OCI-LY1 (cell line): ENCODE data around the gene NRG2.

Experiments used
- H2AFZ ChIP-seq: fragments of 200-600 bp; sonication (generic), shearing (Covaris generic); 2 replicates; pipeline ENCODE4 v1.6.0; 2014; ENCODE audit warnings: antibody characterized with exemption, mild to moderate bottlenecking, low read length
- H3F3A ChIP-seq: fragments of 200-600 bp; sonication (generic), shearing (Covaris generic); 2 replicates; pipeline ENCODE4 v1.6.0; 2014; ENCODE audit warnings: mild to moderate bottlenecking, antibody characterized with exemption, low read length, moderate library complexity; ENCODE audit not compliant: insufficient read depth
- H3K27ac ChIP-seq: fragments of 200-600 bp; sonication (generic); 2 replicates; pipeline ENCODE4 v1.5.1; 2014; ENCODE audit warnings: low read length, mixed run types, mild to moderate bottlenecking, low read depth; ENCODE audit not compliant: poor library complexity, severe bottlenecking
- H3K27me3 ChIP-seq: fragments of 200-600 bp; sonication (generic); 2 replicates; pipeline ENCODE4 v1.6.0; 2014; ENCODE audit warnings: antibody characterized with exemption, mild to moderate bottlenecking, low read length, moderate library complexity; ENCODE audit not compliant: insufficient read depth
- H3K36me3 ChIP-seq: fragments of 200-600 bp; sonication (generic); 2 replicates; pipeline ENCODE4 v1.6.1; 2014; ENCODE audit warnings: mild to moderate bottlenecking, antibody characterized with exemption, low read length, moderate library complexity, mixed read lengths; ENCODE audit not compliant: insufficient read depth
- H3K4me1 ChIP-seq: fragments of 200-600 bp; sonication (generic); 2 replicates; pipeline ENCODE4 v1.5.1; 2014; ENCODE audit warnings: mild to moderate bottlenecking, low read length, moderate library complexity; ENCODE audit not compliant: insufficient read depth, severe bottlenecking
- H3K4me2 ChIP-seq: fragments of 200-600 bp; sonication (generic), shearing (Covaris generic); 2 replicates; pipeline ENCODE4 v1.6.1; 2014; ENCODE audit warnings: low read length
- H3K4me3 ChIP-seq: fragments of 200-600 bp; sonication (generic); 2 replicates; pipeline ENCODE4 v1.5.1; 2014; ENCODE audit warnings: low read length, low read depth, mild to moderate bottlenecking, mixed read lengths; ENCODE audit not compliant: poor library complexity, severe bottlenecking
- H3K79me2 ChIP-seq: fragments of 200-600 bp; shearing (Covaris generic); 2 replicates; pipeline ENCODE4 v1.6.1; 2016; ENCODE audit warnings: mixed run types, low read length, mixed read lengths; ENCODE audit not compliant: insufficient read depth
- H3K9ac ChIP-seq: fragments of 200-600 bp; sonication (generic), shearing (Covaris generic); 2 replicates; pipeline ENCODE4 v1.6.1; 2014; ENCODE audit warnings: mild to moderate bottlenecking, low read length, mixed read lengths
- H3K9me2 ChIP-seq: fragments of 200-600 bp; sonication (generic), shearing (Covaris generic); 2 replicates; pipeline ENCODE4 v1.6.1; 2014; ENCODE audit warnings: low read depth, mild to moderate bottlenecking, low read length, mixed read lengths
- H3K9me3 ChIP-seq: fragments of 200-600 bp; shearing (Covaris generic); 2 replicates; pipeline ENCODE4 v1.6.1; 2014; ENCODE audit warnings: low read length, mixed read lengths
- H4K20me1 ChIP-seq: fragments of 200-600 bp; sonication (generic), shearing (Covaris generic); 2 replicates; pipeline ENCODE4 v1.6.0; 2016; ENCODE audit warnings: mild to moderate bottlenecking, low read length; ENCODE audit not compliant: insufficient read depth
- CTCF ChIP-seq: fragments of 200-600 bp; sonication (generic), shearing (Covaris generic); IDR thresholded peaks from 2 replicates; pipeline ENCODE4 v1.5.1; 2017; ENCODE audit warnings: mild to moderate bottlenecking, antibody characterized with exemption, low read length, moderate library complexity, mixed read lengths
- EZH2 ChIP-seq: fragments of 200-600 bp; sonication (generic), shearing (Covaris generic); IDR thresholded peaks from 2 replicates; pipeline ENCODE4 v1.8.0; 2017; ENCODE audit warnings: borderline replicate concordance, mixed run types, mild to moderate bottlenecking, antibody characterized with exemption, low read length, moderate library complexity, mixed read lengths

NRG2 gene

GRCh38 chr5:139811274-139811607, 231.9 kb downstream of the NRG2 start:
- Histone ChIP-seq H3K4me3 (no peak overlapping the region), H3K9ac (no peak overlapping the region), H3K79me2 (no peaks in the 10 kb centered on the region), H3K4me2 (no peak overlapping the region), H3K27me3 (no peaks in the 10 kb centered on the region), H3K9me3 (no peaks in the 10 kb centered on the region), H2AFZ (no peak overlapping the region), H3K9me2 (no peaks in the 10 kb centered on the region), H3K27ac (no peak overlapping the region), H3K4me1 (no peaks in the 10 kb centered on the region), H3K36me3 (no peaks in the 10 kb centered on the region), H3F3A (no peaks in the 10 kb centered on the region), H4K20me1 (no peaks in the 10 kb centered on the region)
- TF ChIP-seq CTCF (no peak), EZH2 (no peak)

- Histone ChIP-seq H3K4me2 (no peak overlapping the region), H3K27ac (no peak overlapping the region), H3K9ac (no peak overlapping the region), H3F3A (no peaks in the 10 kb centered on the region), H4K20me1 (no peaks in the 10 kb centered on the region), H2AFZ (no peak overlapping the region), H3K4me3 (no peak overlapping the region), H3K9me3 (no peaks in the 10 kb centered on the region), H3K79me2 (no peaks in the 10 kb centered on the region), H3K9me2 (no peaks in the 10 kb centered on the region), H3K36me3 (no peaks in the 10 kb centered on the region), H3K4me1 (no peaks in the 10 kb centered on the region), H3K27me3 (no peaks in the 10 kb centered on the region)
- TF ChIP-seq CTCF (no peak), EZH2 (no peak)
Measured at GRCh38 chr5:139810341-139811273, 232.5 kb downstream of the NRG2 start.

- Histone ChIP-seq H3F3A (no peaks in the 10 kb centered on the region), H3K9me3 (no peaks in the 10 kb centered on the region), H4K20me1 (no peaks in the 10 kb centered on the region), H3K36me3 (no peaks in the 10 kb centered on the region), H3K4me1 (no peaks in the 10 kb centered on the region), H2AFZ (no peak overlapping the region), H3K79me2 (no peaks in the 10 kb centered on the region), H3K9ac (no peak overlapping the region), H3K9me2 (no peaks in the 10 kb centered on the region), H3K4me3 (no peak overlapping the region), H3K4me2 (no peak overlapping the region), H3K27me3 (no peaks in the 10 kb centered on the region), H3K27ac (no peak overlapping the region)
- no peak for TF ChIP-seq CTCF
- no peak for TF ChIP-seq EZH2
Measured at GRCh38 chr5:139809331-139809810, 233.7 kb downstream of the NRG2 start.
